Peyer's patch (tissue), 4 donors: ENCODE measurements around the gene SWT1.

ENCODE experiments used
- POLR2A ChIP-seq, 2 donors: fragments of 450-650 bp; IDR thresholded peaks; one replicate each; pipeline ENCODE4 v1.5.1; 2017; ENCODE audit warnings: antibody characterized with exemption in 2 of 2, mild to moderate bottlenecking in 2 of 2, moderate library complexity in 2 of 2
- TF ChIP-seq, protein P1 (sequence below), 6 experiments: fragments of 450-650 bp in 4 of 6; fragments of 200-600 bp in 2 of 6; sonication (generic) in 1 of 6; IDR thresholded peaks; one replicate each; pipeline ENCODE4 v1.5.1; 2017 to 2019; ENCODE audit warnings: antibody characterized with exemption in 6 of 6, mild to moderate bottlenecking in 3 of 6, moderate library complexity in 1 of 6

DNA sequence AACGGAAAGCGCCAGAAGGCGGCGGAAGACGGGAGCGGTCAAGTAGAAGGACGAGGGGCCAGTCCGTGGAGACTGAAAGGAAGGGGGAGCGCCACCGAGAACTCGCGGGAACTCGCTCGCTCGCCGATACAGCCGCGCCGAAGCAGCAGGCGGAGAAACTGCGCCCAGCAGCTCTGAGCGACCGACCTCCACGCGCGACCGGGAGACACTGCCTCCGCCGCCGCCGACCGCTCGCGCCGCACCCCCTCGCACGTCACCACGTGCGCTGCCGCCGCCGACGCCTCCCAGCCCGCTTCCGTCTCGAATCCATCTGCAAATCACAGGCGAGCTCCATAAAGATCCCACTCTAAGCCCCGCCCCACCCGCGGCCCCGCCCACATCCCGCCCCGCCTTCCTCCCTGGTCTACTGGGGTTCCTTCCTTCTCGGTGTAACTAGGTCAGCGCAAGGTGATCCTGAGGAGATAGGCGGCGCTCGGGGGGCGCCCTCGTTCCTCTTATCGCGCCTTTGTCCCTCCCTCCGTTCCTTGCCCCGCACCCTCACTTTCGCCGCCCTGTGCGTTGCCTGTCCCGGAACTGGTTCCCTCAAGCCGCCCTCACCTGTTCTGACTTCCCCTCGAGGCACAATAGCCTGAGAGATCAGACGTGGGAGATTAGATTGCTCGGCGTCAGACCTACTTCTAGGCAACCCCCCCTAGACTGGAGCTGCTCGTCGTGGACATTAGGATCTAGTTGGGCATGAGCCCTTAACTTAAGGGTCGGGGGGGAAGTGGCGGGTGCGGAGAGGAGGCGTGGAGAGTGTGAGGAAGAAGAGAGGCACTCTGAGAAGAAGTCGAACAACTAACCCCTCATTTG, 160.3 kb downstream of the SWT1 start, which contains the start of gene IVNS1ABP:
- TF ChIP-seq, protein P1, sequence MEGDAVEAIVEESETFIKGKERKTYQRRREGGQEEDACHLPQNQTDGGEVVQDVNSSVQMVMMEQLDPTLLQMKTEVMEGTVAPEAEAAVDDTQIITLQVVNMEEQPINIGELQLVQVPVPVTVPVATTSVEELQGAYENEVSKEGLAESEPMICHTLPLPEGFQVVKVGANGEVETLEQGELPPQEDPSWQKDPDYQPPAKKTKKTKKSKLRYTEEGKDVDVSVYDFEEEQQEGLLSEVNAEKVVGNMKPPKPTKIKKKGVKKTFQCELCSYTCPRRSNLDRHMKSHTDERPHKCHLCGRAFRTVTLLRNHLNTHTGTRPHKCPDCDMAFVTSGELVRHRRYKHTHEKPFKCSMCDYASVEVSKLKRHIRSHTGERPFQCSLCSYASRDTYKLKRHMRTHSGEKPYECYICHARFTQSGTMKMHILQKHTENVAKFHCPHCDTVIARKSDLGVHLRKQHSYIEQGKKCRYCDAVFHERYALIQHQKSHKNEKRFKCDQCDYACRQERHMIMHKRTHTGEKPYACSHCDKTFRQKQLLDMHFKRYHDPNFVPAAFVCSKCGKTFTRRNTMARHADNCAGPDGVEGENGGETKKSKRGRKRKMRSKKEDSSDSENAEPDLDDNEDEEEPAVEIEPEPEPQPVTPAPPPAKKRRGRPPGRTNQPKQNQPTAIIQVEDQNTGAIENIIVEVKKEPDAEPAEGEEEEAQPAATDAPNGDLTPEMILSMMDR (IDR thresholded peaks at IDR 0.05): peak in 4 of 6 experiments; percentile 30 to 55 (median 38)
- peak; percentile 98 for TF ChIP-seq POLR2A (IDR thresholded peaks at IDR 0.05)
